NCI-H2196 treated with DMSO at 0.1 percent for 48 hours (cell line): ENCODE measurements around the gene TOX4.
"Not testable (repeated sequence)": the region's sequence is repeated elsewhere in the genome, so short reads cannot be mapped to it uniquely, and the experiment has no call there.

Experiments used
- DNase-seq: peaks from one replicate; lab custom pipeline; 2025; ENCODE audit not compliant: unreplicated experiment; lab: John Stamatoyannopoulos, UW

Gene TOX4

GRCh38 chr14:21534576-21534975 is 57.6 kb downstream of the TOX4 start:
- no peak for DNase-seq

DNA sequence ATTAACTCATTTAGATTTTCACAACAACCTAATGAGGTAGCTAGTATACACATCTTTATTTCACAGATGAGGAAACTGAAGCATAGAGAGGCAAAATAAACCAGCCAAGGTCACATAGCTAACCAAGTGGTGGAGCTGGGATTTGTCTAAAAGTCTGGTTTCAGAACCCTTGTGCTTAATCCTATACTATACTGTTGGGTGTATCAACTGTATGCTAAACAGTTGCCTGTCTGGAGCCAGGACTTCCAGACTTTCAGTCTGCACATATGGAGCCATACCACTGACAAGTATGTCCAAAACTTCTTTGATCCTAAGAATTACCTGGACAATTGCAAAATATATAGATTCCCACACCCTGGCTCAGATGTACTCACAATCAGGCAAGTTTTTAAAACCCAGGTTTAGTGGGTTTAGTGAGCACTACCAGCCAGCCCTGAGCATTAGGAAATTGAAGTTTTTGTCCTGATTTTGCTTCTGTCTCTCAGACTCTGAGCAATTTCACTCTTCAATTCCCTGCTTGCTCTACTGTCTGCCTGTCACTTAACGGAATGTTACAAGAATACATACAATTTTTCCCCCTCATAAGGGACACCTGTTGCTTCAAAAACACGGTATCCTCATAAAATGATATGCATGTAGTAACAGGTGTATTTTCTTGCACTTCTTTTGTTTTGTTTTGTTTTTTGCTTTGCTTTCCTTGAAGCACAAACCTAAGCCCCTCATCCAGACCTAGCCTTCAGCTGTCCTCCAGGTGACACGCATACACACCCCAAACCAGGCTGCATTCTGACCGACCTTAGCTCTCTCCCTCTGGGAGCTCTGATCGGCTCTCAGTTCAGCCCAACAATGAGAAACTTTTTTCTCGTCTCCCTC is 58.8 kb downstream of the TOX4 start:
- DNase-seq: no peak

DNA sequence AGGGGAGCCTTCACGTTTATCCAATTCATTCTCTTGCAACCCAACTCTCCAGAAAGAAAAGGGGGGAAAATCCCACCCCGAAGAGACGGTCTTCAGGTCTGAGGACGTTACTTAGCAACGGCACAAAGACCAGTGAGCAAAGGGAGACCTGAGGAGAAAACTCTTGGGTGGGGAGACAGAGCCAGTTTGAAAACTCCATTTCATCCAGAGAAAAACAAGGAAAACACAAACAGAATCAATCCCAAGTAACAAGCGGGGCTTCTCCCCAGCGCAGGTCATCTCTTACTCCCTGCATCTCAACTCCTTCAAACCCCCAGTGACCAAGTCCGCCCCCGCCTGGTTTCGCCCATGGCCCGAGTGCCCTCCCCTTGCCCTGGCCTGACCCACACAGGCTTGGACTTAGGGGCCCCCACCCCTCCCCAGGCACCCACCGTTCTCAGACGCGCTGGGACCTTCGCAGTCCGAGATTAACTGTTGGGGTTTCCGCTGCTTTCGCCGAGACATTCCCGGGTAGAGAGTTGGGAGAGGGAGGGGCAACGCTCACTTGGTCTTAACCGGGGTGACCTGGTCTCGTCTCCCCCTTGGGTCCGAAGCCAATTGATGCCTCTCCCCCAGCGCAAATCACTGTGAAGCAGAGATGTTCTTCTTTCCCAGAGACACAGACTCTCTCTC is 59.6 kb downstream of the TOX4 start:
- no peak for DNase-seq

GRCh38 chr14:21537090-21537424 is 60.1 kb downstream of the TOX4 start:
- no peak for DNase-seq

DNA sequence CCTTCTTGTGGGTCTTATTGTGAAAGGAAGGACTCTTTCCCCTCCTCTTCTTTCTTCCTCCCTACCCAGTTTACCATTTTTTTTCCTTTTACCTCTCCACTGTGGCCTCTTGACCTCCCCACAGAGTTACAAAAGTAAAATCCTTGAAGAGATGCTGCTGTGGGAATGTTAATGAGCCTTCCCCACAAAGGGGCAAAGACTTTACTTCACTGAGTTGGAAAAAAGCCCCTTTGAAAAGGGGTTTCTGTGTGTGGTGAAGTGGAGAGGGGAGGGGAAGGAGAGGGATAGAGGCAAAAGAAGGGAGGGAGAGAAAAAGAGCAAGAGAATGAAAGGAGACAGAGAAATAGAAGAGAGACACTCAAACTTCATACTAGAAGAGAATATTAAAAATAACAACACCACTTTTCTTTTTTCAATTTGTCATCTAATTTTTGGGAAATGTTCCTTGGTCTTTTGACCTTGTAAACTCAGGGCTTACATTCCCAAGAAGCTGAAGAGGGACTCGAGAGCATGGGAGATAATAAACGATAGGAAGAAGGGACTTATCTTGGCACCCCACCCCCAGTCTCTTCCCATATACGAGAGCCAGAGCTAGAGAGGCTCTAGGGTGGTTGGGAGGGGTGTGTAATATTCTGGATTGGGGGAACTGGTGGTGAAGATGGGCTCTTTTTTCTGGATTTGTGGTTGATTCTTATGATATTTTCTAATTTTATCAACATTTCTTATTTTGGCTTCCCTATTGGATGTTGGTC is 62.4 kb downstream of the TOX4 start:
- DNase-seq: no peak

DNA sequence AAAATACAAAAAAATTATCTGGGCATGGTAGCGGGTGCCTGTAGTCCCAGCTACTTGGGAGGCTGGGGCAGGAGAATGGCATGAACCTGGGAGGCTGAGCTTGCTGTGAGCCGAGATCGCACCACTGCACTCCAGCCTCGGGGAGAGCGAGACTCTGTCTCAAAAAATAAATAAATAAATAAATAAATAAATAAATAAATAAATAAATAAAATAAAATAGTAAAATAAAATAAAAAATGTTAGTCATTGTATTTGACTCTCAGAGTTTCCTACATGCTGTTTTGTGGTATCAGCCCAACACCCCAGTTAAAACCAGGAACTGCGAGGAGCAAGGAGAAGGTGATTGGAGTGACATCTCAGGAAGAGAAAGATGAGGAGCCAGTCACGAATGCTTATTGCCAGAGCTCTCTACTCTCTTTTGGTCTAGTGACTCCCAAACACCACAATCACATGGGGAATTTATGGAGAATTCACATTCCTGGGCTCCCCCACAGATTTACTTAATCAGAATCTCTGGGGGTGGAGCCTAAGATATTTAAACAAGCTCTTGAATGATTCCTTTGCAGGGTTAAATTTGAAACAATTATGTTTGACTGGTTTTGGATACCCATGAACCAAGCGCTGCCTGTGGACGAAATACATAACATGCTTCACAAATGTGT is 64.5 kb downstream of the TOX4 start:
- DNase-seq: no peak

GRCh38 chr14:21543521-21543960 is 66.5 kb downstream of the TOX4 start:
- DNase-seq: no peak

DNA sequence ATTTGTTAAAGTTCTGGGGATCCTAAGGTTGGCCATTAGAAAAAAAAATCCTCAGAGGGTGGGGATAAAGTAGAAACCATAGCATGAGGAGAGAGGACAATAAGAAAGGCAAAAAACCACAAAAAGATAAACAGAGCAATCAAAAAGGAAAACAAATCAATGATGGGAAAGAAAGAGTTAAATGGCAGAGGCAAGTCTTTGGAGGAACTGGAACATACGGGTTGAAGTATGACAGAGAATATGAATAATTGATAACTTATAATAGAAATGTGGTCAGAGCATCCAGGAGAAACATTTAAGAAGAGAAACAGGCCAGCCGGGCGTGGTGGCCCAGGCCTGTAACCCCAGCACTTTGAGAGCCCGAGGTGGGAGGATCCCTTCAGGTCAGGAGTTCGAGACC is 67.0 kb downstream of the TOX4 start:
- DNase-seq: no peak

GRCh38 chr14:21544588-21544987 is 67.6 kb downstream of the TOX4 start:
- DNase-seq: not testable (repeated sequence)
